Panc1 (cell line): ENCODE measurements around the gene NKD1. TPM values are rescaled to one million over a fixed set of nuclear protein-coding genes. Genes with fewer than 3 reads are reported as not detected.

Experiments
- ATAC-seq: fragments of 200-7000 bp; cut with Tn5 transposase; 2 replicates; pipeline ENCODE4 v1.9.1; 2020; ENCODE audit warnings: mild to moderate bottlenecking, moderate library complexity
- BruUV-seq: library from RNA; stranded (reverse); fragments of 400-500 nt; replicated peaks from 2 replicates; lab custom pipeline; 2021; lab: Mats Ljungman, UMichigan
- CTCF ChIA-PET: fragments of 300-600 bp; sonication (Branson Sonifier 250); formaldehyde crosslinking; loops from one replicate; lab custom pipeline; 2022; ENCODE audit warnings: antibody characterized with exemption; lab: Charles Lee
- POLR2A ChIA-PET: fragments of 300-600 bp; sonication (Branson Sonifier 250); formaldehyde crosslinking; loops from one replicate; lab custom pipeline; 2022; ENCODE audit warnings: antibody characterized with exemption; lab: Charles Lee
- DNase-seq: peaks from one replicate; pipeline ENCODE4 v3.0.0-alpha.2; 2010; ENCODE audit warnings: low read depth, low spot score
- H3K27ac ChIP-seq: 2 replicates; pipeline ENCODE4 v1.5.1; 2011; ENCODE audit warnings: mild to moderate bottlenecking, low read length, inconsistent platforms
- H3K27me3 ChIP-seq: fragments of 200-500 bp; sonication (Bioruptor generic); 2 replicates; pipeline ENCODE4 v1.6.0; 2014; ENCODE audit warnings: low read length, inconsistent platforms; ENCODE audit not compliant: control insufficient read depth, insufficient read depth
- H3K36me3 ChIP-seq: fragments of 200-500 bp; sonication (Bioruptor generic); 2 replicates; pipeline ENCODE4 v1.5.1; 2014; ENCODE audit warnings: inconsistent platforms, mild to moderate bottlenecking, low read length, moderate library complexity; ENCODE audit not compliant: control insufficient read depth, insufficient read depth
- H3K4me1 ChIP-seq: 2 replicates; pipeline ENCODE4 v1.5.1; 2011; ENCODE audit warnings: inconsistent platforms, mild to moderate bottlenecking, low read length, moderate library complexity; ENCODE audit not compliant: control insufficient read depth, insufficient read depth
- H3K4me3 ChIP-seq, 2 experiments: 2 replicates each; pipeline ENCODE4 v1.5.1; 2011 to 2012; ENCODE audit warnings: low read depth in 2 of 2, low read length in 2 of 2, mild to moderate bottlenecking in 2 of 2, inconsistent platforms in 1 of 2, moderate library complexity in 1 of 2
- H3K9me3 ChIP-seq: fragments of 200-500 bp; sonication (Bioruptor generic); 2 replicates; pipeline ENCODE4 v1.5.1; 2014; ENCODE audit warnings: low read depth, mild to moderate bottlenecking, inconsistent platforms, low read length, moderate library complexity; ENCODE audit not compliant: control insufficient read depth, insufficient read depth
- POLR2AphosphoS5 ChIP-seq: IDR thresholded peaks from 2 replicates; pipeline ENCODE4 v1.6.1; 2012; ENCODE audit warnings: mild to moderate bottlenecking, low read depth, low read length, moderate library complexity
- REST ChIP-seq, 2 experiments: IDR thresholded peaks; 2 replicates each; pipeline ENCODE4 v1.6.1; 2011 to 2012; ENCODE audit warnings: low read depth in 2 of 2, control low read depth in 1 of 2, low read length in 1 of 2, mild to moderate bottlenecking in 1 of 2, moderate library complexity in 1 of 2; ENCODE audit not compliant: insufficient read depth in 1 of 2
- SIN3A ChIP-seq: IDR thresholded peaks from 2 replicates; pipeline ENCODE4 v1.6.1; 2012; ENCODE audit warnings: low read depth, mild to moderate bottlenecking, low read length, moderate library complexity, borderline replicate concordance; ENCODE audit not compliant: insufficient read depth
- TCF7L2 ChIP-seq: IDR thresholded peaks from 2 replicates; pipeline ENCODE4 v1.6.1; 2011; ENCODE audit warnings: mild to moderate bottlenecking, low read depth, low read length, inconsistent platforms
- in situ Hi-C: cut with HindIII; loops from 2 replicates; pipeline ENCODE4 v1.10.0; 2016; ENCODE audit warnings: low sequenced_read_pairs, low pct_unique_long_range_greater_than_20kb
- intact Hi-C: fragments of 100-400 bp; cut with micrococcal nuclease; formaldehyde crosslinking; loops from one replicate; pipeline ENCODE4 v1.10.0; 2022; ENCODE audit not compliant: unreplicated experiment
- total RNA-seq: library from RNA; stranded (reverse); gene quantifications from one replicate; pipeline ENCODE4 v1.2.1, GENCODE V29; 2021; ENCODE audit not compliant: unreplicated experiment
- TF ChIP-seq, protein P1 (sequence below): fragments of 450-650 bp; IDR thresholded peaks from 2 replicates; pipeline ENCODE4 v1.5.1; 2017; ENCODE audit warnings: mild to moderate bottlenecking

Gene NKD1
- total RNA-seq, 1 experiment from 2014 or later = 0.18 TPM

- CTCF ChIA-PET = interaction anchor here (0.5 kb wide), 1 partner anchor 34 kb away, joined by 6 read pairs; no protein-coding TSS in a partner anchor
Measured at GRCh38 chr16:50614955-50615724, 66.9 kb downstream of the NKD1 start.

DNA sequence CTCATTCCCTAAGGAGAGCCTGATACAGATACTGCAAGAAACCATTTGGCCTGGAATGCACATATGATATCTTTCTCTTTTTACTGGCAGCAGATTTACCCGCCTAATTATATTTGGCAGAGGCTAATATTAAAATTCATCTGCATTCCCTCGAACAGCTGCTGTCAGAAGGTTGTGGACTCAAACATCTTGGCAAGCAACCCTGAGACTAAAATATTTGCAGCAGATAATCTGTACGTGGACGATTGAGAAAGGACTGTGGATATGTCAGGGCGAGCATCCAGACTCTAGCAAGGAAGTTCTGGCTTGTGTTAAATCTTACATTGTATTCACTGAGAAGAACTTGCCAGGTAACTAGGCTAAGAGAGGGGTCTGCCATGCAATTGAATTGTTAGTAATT is 67.7 kb downstream of the NKD1 start:
- Histone ChIP-seq H3K9me3 (no peaks in the 10 kb centered on the region), H3K36me3 (no peaks in the 10 kb centered on the region), H3K27ac (no peak overlapping the region), H3K4me1 (no peaks in the 10 kb centered on the region), H3K27me3 (no peaks in the 10 kb centered on the region), H3K4me3 (no peak overlapping the region)
- CTCF ChIA-PET = no interaction called here
- TF ChIP-seq, protein P1, sequence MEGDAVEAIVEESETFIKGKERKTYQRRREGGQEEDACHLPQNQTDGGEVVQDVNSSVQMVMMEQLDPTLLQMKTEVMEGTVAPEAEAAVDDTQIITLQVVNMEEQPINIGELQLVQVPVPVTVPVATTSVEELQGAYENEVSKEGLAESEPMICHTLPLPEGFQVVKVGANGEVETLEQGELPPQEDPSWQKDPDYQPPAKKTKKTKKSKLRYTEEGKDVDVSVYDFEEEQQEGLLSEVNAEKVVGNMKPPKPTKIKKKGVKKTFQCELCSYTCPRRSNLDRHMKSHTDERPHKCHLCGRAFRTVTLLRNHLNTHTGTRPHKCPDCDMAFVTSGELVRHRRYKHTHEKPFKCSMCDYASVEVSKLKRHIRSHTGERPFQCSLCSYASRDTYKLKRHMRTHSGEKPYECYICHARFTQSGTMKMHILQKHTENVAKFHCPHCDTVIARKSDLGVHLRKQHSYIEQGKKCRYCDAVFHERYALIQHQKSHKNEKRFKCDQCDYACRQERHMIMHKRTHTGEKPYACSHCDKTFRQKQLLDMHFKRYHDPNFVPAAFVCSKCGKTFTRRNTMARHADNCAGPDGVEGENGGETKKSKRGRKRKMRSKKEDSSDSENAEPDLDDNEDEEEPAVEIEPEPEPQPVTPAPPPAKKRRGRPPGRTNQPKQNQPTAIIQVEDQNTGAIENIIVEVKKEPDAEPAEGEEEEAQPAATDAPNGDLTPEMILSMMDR = no peak
- no peak for TF ChIP-seq POLR2AphosphoS5
- no peak for TF ChIP-seq SIN3A
- TF ChIP-seq REST (IDR thresholded peaks at IDR 0.05; ENCODE audit: insufficient read depth in 1 of 2, low read depth in 2 of 2, low read length in 1 of 2) = no peak
- TF ChIP-seq TCF7L2 = no peak
- POLR2A ChIA-PET = no interaction called here
- ATAC-seq (no peak), DNase-seq (no peak)
- intact Hi-C loops = no loop called here
- BruUV-seq = no TSS peak
- in situ Hi-C loops = no loop called here

More at GRCh38 chr16:50614955-50615724, 66.9 kb downstream of the NKD1 start:
- BruUV-seq = no TSS peak
- Histone ChIP-seq H3K4me1 (no peaks in the 10 kb centered on the region), H3K27me3 (no peaks in the 10 kb centered on the region), H3K27ac (no peak overlapping the region), H3K9me3 (no peaks in the 10 kb centered on the region), H3K4me3 (no peak overlapping the region), H3K36me3 (no peaks in the 10 kb centered on the region)
- intact Hi-C loops = no loop called here
- DNase-seq (no peak), ATAC-seq (no peak)
- in situ Hi-C loops = no loop called here
- POLR2A ChIA-PET = no interaction called here
- TF ChIP-seq TCF7L2 (no peak), SIN3A (no peak), REST (IDR thresholded peaks at IDR 0.05; ENCODE audit: insufficient read depth in 1 of 2, low read depth in 2 of 2, low read length in 1 of 2) (no peak)
